Vagina (tissue), 2 donors: ENCODE results near the gene BATF.

Source experiments
- POLR2A ChIP-seq, 2 donors: fragments of 450-650 bp; IDR thresholded peaks; one replicate each; pipeline ENCODE4 v1.6.1; 2017; ENCODE audit warnings: antibody characterized with exemption in 2 of 2, mild to moderate bottlenecking in 2 of 2, moderate library complexity in 2 of 2
- POLR2AphosphoS5 ChIP-seq, 2 donors: sonication (generic); formaldehyde crosslinking; IDR thresholded peaks; one replicate each; pipeline ENCODE4 v1.9.0; 2017; ENCODE audit warnings: antibody characterized with exemption in 2 of 2, mild to moderate bottlenecking in 2 of 2, low read depth in 1 of 2; ENCODE audit not compliant: insufficient read depth in 1 of 2
- TF ChIP-seq, protein P1 (sequence below), 3 experiments: fragments of 450-650 bp in 2 of 3; fragments of 200-600 bp in 1 of 3; sonication (generic) in 1 of 3; IDR thresholded peaks; one replicate each; pipeline ENCODE4 v1.5.1; 2017 to 2019; ENCODE audit warnings: antibody characterized with exemption in 3 of 3, mild to moderate bottlenecking in 2 of 3, moderate library complexity in 2 of 3

DNA sequence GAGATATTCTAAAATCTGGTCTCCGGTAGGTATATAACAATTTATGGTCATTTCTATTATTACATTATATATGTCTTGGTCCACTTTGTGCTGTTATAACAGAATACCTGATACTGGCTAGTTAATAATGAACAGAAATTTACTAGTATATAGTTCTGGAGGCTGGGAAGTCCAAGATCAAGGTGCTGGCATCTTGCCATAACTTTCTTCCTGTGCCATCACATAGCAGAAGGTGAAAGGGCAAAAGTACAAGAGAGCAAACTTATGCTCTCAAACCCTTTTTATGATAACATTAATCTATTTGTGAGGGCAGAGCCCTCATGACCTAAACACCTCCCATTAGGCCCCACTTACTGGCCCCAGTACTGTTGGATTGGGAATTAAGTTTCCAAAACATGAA, 17.9 kb upstream of the BATF start:
- TF ChIP-seq, protein P1, sequence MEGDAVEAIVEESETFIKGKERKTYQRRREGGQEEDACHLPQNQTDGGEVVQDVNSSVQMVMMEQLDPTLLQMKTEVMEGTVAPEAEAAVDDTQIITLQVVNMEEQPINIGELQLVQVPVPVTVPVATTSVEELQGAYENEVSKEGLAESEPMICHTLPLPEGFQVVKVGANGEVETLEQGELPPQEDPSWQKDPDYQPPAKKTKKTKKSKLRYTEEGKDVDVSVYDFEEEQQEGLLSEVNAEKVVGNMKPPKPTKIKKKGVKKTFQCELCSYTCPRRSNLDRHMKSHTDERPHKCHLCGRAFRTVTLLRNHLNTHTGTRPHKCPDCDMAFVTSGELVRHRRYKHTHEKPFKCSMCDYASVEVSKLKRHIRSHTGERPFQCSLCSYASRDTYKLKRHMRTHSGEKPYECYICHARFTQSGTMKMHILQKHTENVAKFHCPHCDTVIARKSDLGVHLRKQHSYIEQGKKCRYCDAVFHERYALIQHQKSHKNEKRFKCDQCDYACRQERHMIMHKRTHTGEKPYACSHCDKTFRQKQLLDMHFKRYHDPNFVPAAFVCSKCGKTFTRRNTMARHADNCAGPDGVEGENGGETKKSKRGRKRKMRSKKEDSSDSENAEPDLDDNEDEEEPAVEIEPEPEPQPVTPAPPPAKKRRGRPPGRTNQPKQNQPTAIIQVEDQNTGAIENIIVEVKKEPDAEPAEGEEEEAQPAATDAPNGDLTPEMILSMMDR (IDR thresholded peaks at IDR 0.05), result no peak
- no peak for TF ChIP-seq POLR2A (IDR thresholded peaks at IDR 0.05)
- TF ChIP-seq POLR2AphosphoS5 (IDR thresholded peaks at IDR 0.05; ENCODE audit: insufficient read depth in 1 of 2, low read depth in 1 of 2), result no peak
